Stimulated activated CD4-positive, alpha-beta T cell treated with anti-CD3 and anti-CD28 coated beads, Interleukin-1b, Interleukin-23, amount 100 ng/mL, for 48 hours (primary cell): ENCODE measurements around the gene BIRC7.
"Not testable (repeated sequence)": the region's sequence is repeated elsewhere in the genome, so short reads cannot be mapped to it uniquely, and the experiment has no call there.

Source experiments
- DNase-seq: peaks from one replicate; pipeline ENCODE4 v3.0.0-alpha.2; 2020

BIRC7 gene

DNA sequence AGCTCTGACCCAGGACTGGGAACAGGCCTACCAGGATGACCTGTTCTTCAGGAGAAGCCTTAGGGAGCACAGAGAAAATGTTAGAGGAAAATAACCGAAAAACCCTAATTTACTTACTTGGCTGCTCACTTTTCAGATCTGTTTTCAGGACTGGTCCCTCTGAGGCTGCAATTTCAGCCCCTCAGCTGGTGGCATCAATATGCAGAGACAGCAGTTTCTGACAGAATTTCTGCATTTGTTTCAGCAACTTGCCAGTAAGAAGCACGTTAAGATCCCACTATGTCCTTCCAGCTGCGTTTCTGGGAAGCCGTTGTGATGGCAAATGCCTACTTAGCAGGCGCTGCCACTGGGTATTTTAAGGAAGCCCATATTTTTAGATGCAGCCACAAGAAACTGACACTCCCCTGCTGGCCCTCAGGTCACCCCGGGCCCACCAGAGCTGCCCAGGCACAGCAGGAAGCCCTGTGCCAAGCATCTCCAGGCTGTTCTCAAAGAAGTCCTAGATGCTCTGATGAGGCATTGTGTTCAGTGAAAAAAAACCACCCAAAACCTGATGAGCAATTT, 27.3 kb upstream of the BIRC7 start:
- DNase-seq = no peak

DNA sequence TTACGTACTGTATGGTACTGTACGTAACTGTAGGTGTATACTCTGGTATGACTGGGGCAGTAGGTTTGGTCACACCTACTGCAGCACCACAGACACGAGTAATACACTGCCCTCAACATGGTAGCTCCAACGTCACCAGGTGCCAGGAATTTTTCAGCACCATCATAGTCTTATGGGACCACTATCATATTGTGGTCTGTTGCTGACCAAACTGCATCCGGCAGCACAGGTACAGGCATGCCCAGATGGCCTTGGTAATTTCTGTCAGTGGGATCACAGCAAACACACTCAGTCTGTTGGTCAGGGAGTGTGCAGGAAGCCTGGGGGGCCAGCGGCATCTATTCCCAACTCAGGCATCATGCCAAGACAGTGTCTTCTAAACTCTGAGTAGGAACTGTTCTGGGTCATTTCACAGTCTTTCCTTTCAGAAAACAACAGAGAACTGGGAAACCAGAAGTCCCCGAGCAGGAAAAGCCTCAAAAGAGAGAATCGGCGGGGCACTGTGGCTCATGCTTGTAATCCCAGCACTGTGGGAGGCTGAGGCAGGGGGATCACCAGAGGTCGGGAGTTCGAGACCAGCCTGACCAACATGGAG, 25.6 kb upstream of the BIRC7 start:
- DNase-seq = no peak

DNA sequence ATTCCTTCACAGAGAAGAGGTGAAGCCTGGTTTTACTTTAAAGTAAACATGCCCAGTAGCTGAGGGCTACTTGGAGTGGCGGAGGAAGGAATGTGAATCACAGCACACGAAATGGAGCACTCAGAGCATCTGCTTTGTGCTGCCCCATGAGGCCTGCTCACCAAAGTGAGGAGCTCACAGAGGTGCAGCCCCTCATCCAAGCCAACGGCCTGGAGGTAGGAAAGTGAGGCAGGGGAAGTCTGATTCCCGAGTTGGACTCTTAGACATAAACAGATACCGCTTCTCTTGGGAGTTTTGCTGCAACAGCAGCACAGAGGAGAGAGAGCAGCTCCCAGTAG, 23.3 kb upstream of the BIRC7 start:
- DNase-seq = no peak

DNA sequence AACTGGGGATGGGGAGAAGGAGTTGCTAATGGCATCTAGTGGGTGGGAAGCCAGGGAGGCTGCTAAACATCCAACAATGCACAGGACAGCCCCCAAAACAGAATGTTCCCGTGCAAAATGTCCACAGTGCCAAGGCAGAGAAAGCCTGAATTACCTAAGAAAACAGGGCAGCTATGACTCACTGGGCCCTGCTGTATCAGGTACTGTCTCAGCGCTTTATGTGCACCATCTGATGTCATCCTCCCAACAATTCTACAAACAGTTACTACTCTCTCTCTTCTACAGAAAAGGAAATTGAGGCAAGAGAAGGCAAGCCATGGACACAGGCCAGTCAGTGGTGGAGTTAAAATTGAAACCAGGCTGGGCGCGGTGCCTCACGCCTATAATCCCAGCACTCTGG, 22.9 kb upstream of the BIRC7 start:
- DNase-seq = no peak

DNA sequence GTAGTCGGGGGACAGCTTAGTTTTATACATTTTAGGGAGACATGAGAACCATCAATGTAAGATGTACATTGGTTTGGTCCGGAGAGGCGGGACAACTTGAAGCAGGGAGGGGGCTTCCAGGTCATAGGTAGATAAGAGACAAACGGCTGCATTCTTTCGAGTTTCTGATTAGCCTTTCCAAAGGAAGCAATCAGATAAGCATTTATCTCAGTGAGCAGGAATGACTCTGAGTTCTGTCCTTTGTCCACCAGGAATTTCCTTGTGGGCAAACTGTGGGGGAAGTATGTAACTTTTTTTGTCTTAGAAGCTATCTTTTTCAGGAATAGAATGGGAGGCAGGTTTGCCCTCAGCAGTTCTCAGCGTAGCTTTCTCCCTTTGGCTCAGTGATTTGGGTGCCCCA, 21.2 kb upstream of the BIRC7 start:
- no peak for DNase-seq

DNA sequence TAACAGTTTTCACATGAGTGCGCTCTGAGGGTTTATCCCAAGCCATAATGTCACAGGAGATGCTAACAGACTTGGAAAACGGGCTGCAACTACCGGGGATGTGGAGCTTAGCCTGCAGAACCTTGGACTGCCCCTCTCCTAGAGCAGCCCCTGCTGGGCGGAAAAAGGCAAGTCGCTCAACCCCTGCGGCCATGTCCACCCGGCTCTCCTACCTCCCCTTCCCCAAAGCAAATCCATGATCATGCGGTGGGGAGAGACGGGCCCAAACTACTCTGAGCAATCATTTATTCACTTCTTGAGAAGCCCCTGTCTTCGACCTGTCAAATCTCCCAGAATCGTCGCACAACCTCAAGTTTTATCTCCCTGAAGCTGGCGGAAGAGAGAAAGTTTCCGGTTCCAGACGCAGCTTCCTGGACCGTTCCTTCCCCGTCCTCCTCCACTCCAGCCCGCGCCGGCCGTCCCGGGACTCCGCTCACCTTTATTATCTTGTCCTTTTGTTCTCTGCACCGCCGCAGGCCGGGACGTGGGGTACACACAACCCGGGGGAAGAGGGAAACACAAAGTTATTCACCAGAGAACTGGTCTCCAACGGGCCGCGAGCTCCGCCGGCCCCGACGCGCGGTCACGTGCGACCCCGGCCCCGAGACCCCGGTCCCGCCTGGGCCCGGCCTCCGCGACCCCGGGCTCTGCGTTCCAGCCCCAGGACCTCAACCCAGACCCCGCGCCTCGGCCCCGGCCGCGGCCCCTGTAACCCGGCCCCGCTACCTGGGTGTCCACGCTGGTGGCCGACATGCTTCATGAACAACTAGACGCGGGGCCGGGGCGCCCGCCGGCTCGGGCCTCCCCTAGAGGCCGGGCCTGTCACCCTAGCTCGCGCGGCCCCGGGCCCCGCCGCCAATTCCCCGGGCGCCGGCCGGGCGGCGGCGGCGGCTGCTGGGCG, 20.3 kb upstream of the BIRC7 start:
- no peak for DNase-seq

DNA sequence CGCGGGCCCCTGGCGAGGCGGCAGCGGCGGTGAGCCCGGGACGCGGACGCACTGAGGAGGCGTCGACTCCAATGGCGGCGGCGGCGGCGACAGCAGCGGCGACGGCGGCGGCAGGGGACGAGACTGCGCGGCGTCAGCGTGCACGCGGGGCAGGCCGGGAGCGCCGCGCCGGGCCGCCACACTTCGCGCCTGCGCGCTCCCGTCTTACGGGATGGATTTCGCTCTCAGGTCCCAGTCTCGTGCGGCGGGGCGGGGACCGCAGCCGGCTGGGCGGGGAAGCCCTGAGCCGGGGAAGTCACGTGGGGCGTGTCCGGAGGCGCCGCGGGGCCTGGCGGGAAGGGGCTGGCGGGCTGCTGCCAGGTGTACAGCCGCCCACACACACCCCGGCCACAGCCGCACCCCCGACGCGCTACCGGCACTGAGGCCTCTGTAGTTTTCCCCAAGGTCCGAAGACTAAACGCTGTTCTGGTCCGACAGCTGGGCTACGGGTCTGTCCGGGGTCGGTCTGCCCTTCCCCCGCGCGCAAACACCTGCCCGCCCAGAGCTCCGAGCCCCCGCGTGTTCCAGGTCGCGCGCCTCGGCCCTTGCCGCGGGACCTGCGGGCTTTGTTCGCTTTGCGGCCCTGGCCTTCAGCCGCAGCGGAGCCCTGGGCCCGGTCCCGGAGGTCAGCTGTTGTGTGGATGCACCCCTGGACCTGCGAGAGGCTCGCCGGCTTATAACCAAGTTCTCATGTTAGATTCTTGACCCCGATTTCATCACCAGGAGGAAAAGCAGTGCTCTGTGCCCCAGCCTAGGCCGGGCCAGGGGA, 19.5 kb upstream of the BIRC7 start, which contains the start of gene YTHDF1:
TSS of gene YTHDF1 (minus strand) at position 91 of the 808 bp plus-strand sequence. CDS start 239 bp downstream, outside the sequence.
- peak; percentile 96 for DNase-seq

DNA sequence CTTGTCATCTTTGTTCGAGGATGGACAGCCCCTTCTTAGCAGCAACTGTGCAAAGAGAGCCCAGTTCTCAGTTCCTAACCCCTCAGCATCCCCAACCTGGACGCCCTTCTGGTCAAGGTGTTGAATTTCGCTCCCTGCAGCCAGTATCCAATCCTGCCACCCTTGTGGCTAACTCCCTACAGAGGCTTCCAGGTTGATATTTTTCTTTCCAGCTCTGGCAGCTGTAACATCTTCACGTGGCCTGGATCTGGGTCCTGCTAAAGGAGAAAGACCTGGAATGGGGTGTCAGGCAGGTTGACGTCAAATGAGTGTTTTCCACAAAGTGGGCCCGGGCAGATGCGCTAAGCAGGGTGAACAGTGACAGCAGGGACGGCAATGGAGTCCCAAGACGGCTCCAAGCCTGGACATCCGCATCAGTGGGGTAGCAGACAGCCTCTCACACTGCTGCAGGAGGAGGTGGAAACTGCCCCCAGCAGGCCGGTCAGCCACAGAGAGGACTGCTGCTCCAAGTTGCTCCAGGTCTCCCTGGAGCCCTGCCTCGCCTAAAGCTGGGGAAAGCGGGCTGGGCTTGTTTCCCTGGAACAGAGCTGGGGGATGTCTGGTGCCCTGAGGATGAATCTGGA, 18.7 kb upstream of the BIRC7 start:
- no peak for DNase-seq

DNA sequence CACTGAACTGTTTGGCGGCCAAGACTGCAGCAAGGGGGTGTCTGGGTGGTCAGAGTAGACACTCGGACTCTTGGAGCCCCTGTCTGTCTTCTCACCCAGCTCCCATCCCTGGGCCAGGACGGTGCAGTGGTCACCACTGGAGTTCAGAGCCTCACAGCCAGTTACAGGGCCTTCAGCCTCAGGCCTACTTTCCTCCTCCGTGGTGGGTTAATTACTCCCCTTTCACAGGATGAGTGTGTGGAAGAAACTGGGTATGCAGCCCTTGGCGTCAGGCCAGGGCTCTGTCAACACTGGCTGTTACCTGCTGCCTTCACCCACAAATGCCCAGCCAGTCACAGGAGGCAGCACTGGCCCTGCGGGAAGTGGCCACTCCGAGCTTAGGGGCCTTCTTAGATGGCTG, 18.0 kb upstream of the BIRC7 start:
- DNase-seq = no peak

DNA sequence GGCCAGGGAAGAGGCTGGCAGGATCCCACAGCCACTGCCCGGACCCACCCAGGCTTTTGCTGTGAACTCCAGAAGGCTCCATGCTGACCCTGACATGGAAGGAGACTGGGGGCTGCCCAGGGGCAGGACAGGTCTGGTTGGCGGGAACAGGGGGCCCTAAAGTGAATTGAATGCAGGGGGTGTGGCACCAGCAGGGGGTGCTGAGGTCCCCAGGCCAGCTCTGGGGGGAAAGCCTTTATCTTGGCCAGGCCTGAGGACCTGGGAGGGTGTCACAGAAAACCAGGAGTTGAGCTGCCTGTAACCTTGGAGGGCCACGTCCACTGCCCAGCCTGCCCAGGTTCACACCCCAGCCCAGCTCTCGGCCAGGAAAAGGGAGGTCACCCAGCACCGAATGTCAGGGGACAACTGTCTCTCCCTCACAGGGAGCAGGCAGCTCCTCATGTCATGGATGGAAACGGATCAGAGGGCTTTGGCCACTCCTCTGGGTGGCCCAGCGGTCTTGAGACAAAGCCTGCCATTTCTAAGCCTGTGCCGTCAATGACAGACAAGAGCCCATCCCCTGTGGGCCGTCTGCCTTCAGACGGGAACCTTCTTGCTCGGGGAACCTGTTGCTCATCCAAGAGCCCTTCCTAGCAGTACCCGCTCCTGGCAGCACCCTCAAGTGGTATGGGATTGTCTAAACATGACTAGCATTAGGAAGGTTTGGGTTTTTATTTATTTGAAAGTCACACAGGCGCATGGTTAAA, 16.8 kb upstream of the BIRC7 start:
- no peak for DNase-seq

DNA sequence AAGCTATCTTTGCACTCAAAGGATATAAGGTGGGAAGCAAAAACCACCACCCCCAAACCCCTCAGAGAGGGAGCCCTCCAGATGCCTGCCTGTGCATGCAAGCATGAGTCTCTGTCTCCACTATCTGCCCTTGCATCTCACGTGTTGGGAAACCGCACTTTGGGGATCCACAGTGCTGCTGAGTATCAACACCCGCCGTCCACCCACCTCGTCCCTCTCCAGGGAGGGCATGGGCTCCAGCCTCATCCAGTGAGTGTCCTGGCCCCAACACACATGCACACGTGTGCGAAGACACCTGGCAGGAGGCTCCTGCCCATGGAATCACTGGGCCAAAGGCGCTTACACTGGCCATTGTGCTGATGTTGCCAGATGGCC, 16.3 kb upstream of the BIRC7 start:
- no peak for DNase-seq

DNA sequence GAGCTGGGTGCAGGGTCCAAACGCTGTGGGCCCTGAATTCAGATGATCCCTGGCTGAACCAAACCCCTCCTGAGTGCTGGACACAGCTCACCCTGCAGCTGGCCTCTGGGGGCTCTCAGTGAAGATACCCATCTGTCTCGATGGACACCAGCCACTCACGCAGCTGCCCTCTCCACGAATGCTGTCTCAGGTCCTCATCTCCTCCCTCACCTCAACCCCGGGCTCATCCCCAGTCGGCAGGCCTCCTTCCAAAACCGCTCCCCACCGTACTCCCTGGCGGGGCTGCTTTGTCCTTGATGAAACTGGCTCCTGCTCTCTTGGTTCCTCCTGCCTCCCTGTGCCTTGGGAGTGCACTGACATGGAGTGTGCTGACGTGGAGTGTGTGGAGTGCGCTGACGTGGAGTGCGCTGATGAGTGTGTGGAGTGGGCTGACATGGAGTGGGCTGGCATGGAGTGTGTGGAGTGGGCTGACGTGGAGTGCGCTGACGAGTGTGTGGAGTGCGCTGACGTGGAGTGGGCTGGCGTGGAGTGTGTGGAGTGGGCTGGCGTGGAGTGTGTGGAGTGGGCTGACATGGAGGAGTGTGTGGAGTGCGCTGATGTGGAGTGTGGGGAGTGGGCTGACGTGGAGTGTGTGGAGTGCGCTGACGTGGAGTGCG, 15.7 kb upstream of the BIRC7 start:
- DNase-seq = no peak

DNA sequence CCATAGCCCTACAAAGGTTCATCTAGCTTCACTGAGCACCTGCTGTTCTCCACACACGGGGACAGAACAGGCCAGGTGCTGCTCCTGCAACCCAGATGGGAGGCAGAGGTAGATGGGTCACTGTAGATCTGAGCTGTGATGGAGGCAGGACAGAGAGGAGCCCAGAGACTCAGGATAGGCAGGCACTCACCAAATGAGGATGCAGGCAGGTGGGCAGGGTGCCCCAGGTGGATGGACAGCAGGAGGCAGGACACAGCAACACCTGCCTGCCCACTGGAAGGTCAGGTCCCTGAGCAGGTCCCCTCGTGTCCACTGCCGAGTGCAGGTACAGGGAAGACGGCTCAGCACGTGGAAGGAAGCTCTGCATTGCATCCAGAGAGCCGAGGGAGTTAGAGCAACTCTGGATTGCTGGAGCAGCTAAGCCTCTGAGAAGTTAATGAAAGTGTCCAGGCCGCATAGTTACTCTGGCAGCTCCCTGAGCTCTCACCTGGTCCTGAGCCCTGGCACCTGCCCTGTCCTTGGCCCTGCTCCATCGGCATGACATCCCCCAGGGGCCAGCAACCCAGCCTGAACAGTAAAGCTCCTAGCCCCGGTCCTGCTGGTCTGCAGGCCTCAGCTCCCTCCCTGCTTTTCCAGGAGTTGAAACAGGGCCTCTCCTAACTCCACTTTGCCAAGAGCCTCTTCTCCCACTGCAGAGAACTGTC, 14.9 kb upstream of the BIRC7 start:
- no peak for DNase-seq

DNA sequence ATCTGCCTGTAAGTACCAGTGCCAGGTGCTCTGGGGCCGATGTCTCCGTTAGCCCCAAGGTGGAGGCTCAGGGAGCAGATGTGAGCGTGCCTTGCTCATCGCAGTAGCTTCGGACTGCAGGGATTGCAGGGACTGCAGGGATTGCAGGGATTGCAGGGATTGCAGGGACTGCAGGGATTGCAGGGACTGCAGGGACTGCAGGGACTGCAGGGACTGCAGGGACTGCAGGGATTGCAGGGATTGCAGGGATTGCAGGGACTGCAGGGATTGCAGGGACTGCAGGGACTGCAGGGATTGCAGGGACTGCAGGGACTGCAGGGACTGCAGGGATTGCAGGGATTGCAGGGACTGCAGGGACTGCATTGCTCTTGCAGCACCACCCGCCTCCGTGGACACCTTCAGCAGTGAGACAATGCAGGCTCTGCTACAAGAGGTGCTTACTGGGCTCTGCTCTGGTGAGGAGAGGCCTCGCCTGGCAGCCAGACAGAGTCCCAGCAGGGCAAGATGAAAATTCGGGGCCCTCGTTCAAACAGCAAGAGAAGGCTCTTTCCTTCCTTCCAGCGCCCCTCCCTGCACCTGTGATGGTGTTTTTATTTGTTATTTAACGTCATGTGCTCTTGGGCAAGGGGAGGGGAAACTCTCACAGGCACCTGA, 14.2 kb upstream of the BIRC7 start:
- not testable (repeated sequence) for DNase-seq

DNA sequence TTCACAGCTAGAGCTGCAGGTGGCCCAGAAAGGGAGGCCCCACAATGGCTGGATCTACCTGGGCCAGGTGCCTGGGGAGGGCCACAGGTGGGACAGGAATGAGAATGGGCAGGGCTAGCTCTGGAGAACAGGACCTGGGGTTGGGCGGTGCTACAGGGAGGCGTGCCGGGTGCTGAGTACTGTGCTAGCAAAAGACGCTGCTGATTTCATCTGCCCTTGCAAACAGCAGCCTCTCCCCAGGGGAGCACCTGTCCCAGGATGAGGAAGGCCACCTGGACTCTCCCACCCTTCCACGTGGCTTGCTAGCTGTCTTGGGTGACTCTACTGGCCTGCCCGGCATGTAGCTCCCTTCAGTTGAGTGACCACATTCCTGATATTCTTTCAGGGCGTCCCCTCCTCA, 13.2 kb upstream of the BIRC7 start:
- no peak for DNase-seq

DNA sequence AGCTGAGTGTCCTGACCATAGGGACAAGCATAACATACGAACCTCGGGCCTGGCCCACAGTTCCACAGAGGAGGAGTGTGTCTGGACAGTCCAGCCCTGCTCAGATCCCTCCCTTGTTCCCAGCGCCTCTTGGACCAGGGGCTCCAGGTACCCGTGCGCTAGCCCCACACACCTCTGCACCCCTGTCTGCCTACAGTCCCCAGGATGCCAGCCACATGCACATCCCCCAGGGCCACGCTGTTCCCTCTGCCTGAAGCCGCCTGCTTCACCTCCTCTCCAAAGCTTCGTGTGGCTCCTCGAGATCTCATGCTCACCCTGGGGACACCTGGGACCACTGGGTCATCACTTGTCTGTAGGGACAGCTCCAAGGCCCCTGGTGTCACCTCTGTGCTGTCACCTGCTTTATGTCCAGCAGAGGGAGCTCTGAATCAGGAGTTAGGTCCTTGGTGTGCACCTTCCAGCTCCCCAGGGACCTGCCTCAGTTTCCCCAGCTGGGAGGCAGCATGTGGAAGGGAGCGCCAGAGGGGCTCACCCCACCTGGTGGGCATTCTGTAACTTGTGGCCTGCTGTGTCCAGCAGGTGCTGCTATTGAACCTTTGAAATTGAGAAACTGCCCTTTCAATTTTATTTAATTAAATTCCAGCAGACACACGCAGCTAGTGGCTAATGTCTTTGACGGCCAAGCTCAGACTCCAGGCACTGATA, 12.4 kb upstream of the BIRC7 start:
- peak; percentile 27 for DNase-seq

DNA sequence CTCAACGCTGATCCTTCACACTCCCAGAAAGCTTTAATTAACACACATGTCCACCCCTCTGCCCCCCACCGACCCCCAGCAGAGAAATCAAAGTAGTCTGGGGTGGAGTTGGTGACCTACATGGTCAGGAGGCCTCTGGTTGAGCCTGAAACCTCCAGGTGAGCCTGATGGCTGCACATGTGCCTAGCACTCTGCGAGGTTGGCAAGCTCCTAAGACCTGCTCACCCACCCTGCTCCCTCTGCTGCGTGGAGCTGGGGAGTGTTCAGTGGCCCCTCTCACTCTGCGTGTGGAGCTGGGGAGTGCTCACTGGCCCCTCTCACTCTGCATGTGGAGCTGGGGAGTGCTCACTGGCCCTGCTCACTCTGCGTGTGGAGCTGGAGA, 11.9 kb upstream of the BIRC7 start:
- no peak for DNase-seq

DNA sequence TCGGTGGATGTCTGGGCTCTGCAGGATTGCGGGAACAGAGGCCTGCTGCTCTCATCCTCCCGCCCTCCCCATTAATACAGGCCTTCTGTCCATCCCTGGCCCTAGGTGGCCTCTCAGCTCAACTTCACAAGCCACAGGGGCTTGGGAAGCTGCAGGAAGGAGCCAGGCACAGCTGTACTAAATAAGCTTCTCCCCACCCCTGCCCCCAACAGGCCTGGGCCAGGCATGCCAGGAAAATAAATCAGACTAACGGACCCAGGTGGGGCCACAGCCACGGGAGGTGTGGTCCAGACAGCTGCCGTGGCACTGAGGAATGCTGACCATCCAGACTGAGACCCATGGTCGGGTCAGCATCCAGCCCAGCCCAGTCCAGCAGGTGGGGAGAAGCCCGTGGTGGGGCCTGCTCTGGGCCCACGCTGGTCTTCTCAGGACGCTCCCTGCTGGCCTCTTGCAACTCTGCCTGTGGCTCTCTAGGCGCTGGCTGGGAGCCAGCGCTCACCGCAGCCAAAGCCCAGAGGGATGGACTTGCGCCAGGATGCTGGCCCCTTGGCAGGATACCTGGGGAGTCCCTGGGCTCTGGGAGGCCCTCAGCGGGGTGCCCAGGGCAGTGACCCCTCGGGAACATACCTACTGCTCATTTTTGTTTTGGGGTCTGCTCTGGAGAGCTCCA, 11.2 kb upstream of the BIRC7 start:
- DNase-seq = no peak

DNA sequence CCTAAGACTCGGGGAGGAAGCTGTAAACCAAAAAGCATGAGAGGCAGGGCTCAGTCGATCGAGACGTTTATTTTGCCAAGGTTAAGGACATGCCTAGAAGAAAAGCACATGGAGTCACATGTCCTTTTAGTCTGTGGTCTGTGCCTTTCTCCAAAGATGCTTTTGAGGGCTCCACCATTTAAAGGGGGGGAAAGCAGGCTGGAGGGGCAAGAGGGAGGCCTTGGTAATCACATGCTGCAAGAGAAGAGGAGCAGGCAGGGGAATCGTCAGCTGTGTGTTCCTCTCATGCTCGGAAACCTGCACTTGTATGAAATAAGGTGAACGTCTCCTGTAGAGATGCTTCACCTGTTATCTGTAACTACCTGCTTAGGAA, 10.6 kb upstream of the BIRC7 start:
- no peak for DNase-seq
